SU-DHL-6 (cell line): ENCODE data around the gene HSBP1.

ENCODE experiments used
- H2AFZ ChIP-seq: fragments of 200-600 bp; sonication (generic); 2 replicates; pipeline ENCODE4 v1.6.1; 2014; ENCODE audit warnings: low read depth, mild to moderate bottlenecking, moderate library complexity, mixed read lengths, antibody characterized with exemption, low read length; ENCODE audit not compliant: severe bottlenecking
- H3F3A ChIP-seq: fragments of 200-600 bp; shearing (Covaris generic); 2 replicates; pipeline ENCODE4 v1.6.0; 2016; ENCODE audit warnings: antibody characterized with exemption, mild to moderate bottlenecking; ENCODE audit not compliant: insufficient read depth
- H3K27ac ChIP-seq: fragments of 200-600 bp; sonication (generic); 2 replicates; pipeline ENCODE4 v1.5.1; 2016; ENCODE audit warnings: low read depth, mild to moderate bottlenecking, low read length, moderate library complexity, mixed read lengths
- H3K27me3 ChIP-seq: fragments of 200-600 bp; sonication (generic), shearing (Covaris generic); 2 replicates; pipeline ENCODE4 v1.6.0; 2014; ENCODE audit warnings: mild to moderate bottlenecking, low read length
- H3K36me3 ChIP-seq: fragments of 200-600 bp; sonication (generic); 2 replicates; pipeline ENCODE4 v1.6.1; 2014; ENCODE audit warnings: mild to moderate bottlenecking, low read length, mixed read lengths
- H3K4me2 ChIP-seq: fragments of 300-600, 200-600 bp; shearing (Covaris generic), sonication (generic); 2 replicates; pipeline ENCODE4 v1.6.0; 2014; ENCODE audit warnings: low read length, low read depth, mild to moderate bottlenecking; ENCODE audit not compliant: poor library complexity, severe bottlenecking
- H3K4me3 ChIP-seq: fragments of 200-600 bp; sonication (generic); 2 replicates; pipeline ENCODE4 v1.5.1; 2014; ENCODE audit warnings: antibody characterized with exemption, low read length, mild to moderate bottlenecking, mixed read lengths; ENCODE audit not compliant: insufficient read depth, poor library complexity, severe bottlenecking
- H3K79me2 ChIP-seq: fragments of 200-600 bp; sonication (generic); 2 replicates; pipeline ENCODE4 v1.6.1; 2014; ENCODE audit warnings: mild to moderate bottlenecking, low read length, moderate library complexity; ENCODE audit not compliant: insufficient read depth
- H3K9ac ChIP-seq: fragments of 200-600 bp; sonication (generic); 2 replicates; pipeline ENCODE4 v1.7.0; 2014; ENCODE audit warnings: mild to moderate bottlenecking, low read length
- H3K9me2 ChIP-seq: fragments of 200-600 bp; sonication (generic); replicated peaks from 2 replicates; pipeline ENCODE4 v1.6.1; 2014; ENCODE audit warnings: low read length; ENCODE audit not compliant: insufficient read depth
- H3K9me3 ChIP-seq: fragments of 200-600 bp; sonication (generic); 2 replicates; pipeline ENCODE4 v1.6.1; 2014; ENCODE audit warnings: low read length, mixed read lengths; ENCODE audit not compliant: insufficient read depth
- H4K20me1 ChIP-seq: fragments of 200-600 bp; sonication (generic); 2 replicates; pipeline ENCODE4 v1.6.1; 2014; ENCODE audit warnings: low read depth, mild to moderate bottlenecking, antibody characterized with exemption, low read length, moderate library complexity, mixed read lengths
- EZH2phosphoT487 ChIP-seq: fragments of 200-600 bp; sonication (generic), shearing (Covaris generic); conservative IDR thresholded peaks from 2 replicates; pipeline ENCODE4 v1.6.1; 2018; ENCODE audit warnings: mild to moderate bottlenecking, antibody characterized with exemption, low read length, moderate library complexity, mixed read lengths
- TF ChIP-seq, protein P1 (sequence below): fragments of 200-600 bp; sonication (generic); IDR thresholded peaks from one replicate; pipeline ENCODE4 v1.5.1; 2017; ENCODE audit warnings: antibody characterized with exemption, mild to moderate bottlenecking, low read length, moderate library complexity; ENCODE audit not compliant: insufficient read depth, poor library complexity, severe bottlenecking

Gene HSBP1

DNA sequence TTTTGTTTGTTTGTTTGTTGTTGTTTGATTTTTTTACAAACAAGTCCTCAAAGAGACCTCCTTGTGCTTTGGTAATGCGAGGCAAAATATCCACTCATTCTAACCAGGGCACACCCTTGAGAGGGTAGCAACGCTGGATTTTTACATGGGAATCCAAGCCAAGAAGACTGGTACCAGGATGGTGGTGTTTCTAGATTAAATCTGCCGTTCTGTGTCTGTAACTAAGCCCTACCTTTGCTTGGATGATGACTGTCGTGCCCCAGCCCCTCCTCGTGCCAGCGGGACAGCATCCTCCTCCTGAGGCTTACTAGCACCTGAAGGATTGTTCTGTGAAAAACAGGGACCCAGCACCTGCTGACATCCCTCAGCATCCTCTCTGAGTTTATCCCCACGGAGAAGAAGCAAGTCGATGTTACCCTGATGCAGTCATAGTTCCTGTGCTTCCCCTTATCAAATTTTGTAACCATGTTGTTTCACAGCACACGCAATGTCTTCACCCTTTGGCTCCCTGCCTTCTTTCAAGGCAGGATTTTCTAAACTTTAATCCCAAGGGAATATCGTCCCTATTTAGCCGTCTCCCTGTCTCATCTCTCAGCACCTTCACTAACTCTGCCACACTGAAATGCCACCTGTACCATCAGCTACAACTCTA lies 5.1 kb upstream of the HSBP1 start:
- Histone ChIP-seq H3K79me2 (no peaks in the 10 kb centered on the region), H2AFZ (no peak overlapping the region), H3K36me3 (no peaks in the 10 kb centered on the region), H4K20me1 (no peaks in the 10 kb centered on the region), H3F3A (no peaks in the 10 kb centered on the region), H3K9me2 (no peaks in the 10 kb centered on the region), H3K27ac (no peak overlapping the region), H3K27me3 (no peaks in the 10 kb centered on the region), H3K4me2 (no peak overlapping the region), H3K9me3 (no peaks in the 10 kb centered on the region), H3K9ac (no peak overlapping the region), H3K4me3 (no peak overlapping the region)
- TF ChIP-seq, protein P1, sequence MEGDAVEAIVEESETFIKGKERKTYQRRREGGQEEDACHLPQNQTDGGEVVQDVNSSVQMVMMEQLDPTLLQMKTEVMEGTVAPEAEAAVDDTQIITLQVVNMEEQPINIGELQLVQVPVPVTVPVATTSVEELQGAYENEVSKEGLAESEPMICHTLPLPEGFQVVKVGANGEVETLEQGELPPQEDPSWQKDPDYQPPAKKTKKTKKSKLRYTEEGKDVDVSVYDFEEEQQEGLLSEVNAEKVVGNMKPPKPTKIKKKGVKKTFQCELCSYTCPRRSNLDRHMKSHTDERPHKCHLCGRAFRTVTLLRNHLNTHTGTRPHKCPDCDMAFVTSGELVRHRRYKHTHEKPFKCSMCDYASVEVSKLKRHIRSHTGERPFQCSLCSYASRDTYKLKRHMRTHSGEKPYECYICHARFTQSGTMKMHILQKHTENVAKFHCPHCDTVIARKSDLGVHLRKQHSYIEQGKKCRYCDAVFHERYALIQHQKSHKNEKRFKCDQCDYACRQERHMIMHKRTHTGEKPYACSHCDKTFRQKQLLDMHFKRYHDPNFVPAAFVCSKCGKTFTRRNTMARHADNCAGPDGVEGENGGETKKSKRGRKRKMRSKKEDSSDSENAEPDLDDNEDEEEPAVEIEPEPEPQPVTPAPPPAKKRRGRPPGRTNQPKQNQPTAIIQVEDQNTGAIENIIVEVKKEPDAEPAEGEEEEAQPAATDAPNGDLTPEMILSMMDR = no peak
- TF ChIP-seq EZH2phosphoT487 = no peak

DNA sequence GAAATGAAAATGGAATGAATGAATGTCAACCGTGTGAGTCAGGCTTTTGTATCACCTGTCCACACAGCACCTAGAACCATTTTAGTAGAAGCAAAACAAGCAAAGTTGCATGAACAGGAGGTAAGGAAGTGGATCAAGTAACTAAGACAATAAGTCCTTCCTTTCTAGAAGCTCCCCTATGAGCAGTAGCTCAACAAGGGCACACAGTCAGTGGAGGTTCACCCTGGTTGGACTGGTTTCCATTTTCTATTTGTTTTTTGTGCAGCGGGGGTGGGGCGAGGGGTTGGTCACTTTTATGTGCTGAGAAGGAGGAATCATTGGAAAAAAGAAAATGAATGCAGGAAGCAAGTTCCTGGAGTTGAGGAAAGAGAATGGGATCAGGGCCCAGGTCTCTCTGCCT lies 4.0 kb upstream of the HSBP1 start:
- Histone ChIP-seq H3F3A (no peaks in the 10 kb centered on the region), H3K9ac (no peak overlapping the region), H3K36me3 (no peaks in the 10 kb centered on the region), H3K27me3 (no peaks in the 10 kb centered on the region), H3K4me3 (no peak overlapping the region), H3K4me2 (no peak overlapping the region), H3K79me2 (peaks cover 8% of the 10 kb centered on the region), H4K20me1 (no peaks in the 10 kb centered on the region), H2AFZ (no peak overlapping the region), H3K9me3 (no peaks in the 10 kb centered on the region), H3K9me2 (no peaks in the 10 kb centered on the region), H3K27ac (no peak overlapping the region)
- TF ChIP-seq, protein P1 = no peak
- TF ChIP-seq EZH2phosphoT487 = no peak

DNA sequence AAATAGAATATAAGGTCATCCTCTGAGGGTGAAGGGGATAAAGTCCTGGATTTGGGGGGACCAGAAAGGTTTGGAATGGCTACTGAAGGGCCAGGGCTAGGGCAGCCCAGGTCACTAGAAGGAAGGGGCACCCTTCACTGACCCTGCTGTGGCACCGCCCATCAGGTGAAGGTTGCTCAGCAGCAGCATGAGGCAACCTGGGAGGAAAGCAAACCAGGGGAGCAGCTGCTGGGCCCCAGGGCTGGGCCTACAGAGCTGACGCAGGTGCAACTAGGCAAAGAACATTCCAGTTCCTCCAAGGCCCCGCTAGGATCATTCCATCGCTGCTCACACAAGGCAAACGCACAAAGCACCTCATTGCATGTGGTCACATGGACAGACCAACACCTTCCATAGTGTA lies 3.4 kb upstream of the HSBP1 start:
- Histone ChIP-seq H3K9me2 (no peaks in the 10 kb centered on the region), H2AFZ (no peak overlapping the region), H3K9ac (no peak overlapping the region), H3K9me3 (no peaks in the 10 kb centered on the region), H3K79me2 (peaks cover 12% of the 10 kb centered on the region), H3F3A (no peaks in the 10 kb centered on the region), H3K27ac (no peak overlapping the region), H4K20me1 (no peaks in the 10 kb centered on the region), H3K27me3 (no peaks in the 10 kb centered on the region), H3K4me3 (no peak overlapping the region), H3K4me2 (no peak overlapping the region), H3K36me3 (no peaks in the 10 kb centered on the region)
- TF ChIP-seq EZH2phosphoT487 = no peak
- TF ChIP-seq, protein P1 = no peak
